HG02588 (cell line): ENCODE measurements around the gene AANAT.

Source experiments
- ATAC-seq: cut with Tn5 transposase; IDR thresholded peaks from one replicate; pipeline ENCODE4 v1.9.1; 2021; ENCODE audit warnings: mild to moderate bottlenecking, moderate library complexity; ENCODE audit not compliant: unreplicated experiment

Gene AANAT

GRCh38 chr17:76467809-76468633 lies 618 bp downstream of the AANAT start:
- no peak for ATAC-seq

GRCh38 chr17:76468634-76469010 lies 1.2 kb downstream of the AANAT start:
- ATAC-seq: no peak

- no peak for ATAC-seq
These were observed 1.9 kb downstream of the AANAT start for GRCh38 chr17:76469076-76469990.

DNA sequence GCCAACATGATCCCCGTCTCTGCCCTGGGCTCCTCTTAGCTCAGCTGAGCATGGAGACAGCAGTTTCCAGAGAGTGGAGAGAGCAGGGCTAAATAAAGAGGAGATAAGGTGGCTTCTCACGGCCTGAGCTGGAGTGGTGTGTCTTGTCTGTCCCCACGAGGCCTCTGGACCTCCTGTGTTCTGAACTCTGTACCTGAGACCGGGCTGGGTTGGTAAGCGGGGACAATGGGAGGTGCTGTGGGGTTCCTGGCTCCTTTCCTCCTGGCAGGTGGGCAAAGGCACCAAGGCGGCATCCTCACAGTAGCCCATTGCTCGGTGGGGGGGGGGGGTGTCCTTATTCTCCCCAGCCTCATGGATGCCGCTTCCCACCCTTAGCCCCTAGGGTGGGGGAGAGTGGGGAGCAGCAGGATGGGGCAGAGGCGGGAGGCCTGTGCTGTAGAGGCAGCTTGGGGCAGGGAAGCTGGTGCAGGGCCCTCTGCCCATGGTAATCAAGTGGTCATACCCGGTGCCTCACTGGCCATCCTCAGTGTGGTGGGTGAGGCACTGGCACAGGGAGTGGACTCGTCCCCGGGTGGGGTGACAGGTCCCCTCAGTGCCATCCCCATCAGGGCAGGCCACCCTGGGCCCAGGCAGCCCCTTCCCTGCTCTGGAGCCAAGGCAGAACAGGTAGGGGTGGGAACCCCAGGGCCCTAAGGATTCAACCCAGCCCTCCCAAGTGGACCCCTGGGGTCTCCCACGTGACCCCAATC lies 2.8 kb downstream of the AANAT start:
- ATAC-seq: no peak

DNA sequence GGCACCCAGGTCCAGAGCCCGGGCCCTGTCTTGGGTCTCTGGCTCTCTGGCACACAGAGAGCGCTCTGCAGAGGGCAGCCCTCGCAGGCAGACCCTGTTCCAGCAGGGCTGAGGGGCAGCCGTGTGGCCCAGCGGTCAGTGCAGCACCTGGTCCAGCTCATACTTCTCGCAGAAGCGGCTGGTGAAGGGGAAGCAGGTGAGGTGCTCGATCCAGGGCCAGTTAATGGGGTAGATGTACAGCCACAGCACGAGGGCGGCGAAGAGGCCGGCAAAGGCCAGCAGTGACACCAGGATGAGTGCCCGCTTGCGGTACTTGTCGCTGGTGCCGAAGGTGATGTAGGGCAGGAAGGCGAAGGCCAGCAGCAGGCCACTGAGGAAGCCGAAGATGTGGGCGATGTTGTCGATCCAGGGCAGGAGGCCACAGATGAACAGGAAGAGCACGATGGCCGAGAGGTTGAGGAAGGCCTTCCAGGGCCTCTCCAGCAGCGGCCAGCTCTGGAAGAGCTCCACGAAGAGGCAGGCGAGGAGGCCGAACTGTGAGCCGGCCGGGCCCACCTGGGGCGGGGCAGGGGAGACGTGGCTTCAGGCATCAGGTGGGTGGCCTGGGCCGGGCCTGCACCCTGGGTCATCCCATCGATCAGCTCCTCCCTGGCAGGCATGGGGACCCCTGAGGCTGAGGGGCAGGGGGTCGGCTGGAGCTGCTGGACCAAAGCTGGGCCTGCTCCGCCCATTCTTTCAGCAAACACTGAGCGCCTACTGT lies 4.3 kb downstream of the AANAT start:
- no peak for ATAC-seq

GRCh38 chr17:76472258-76472645 lies 4.8 kb downstream of the AANAT start:
- ATAC-seq: no peak

GRCh38 chr17:76472726-76473125 lies 5.3 kb downstream of the AANAT start:
- no peak for ATAC-seq

- ATAC-seq: no peak
These were observed 6.2 kb downstream of the AANAT start for GRCh38 chr17:76473541-76473985.

DNA sequence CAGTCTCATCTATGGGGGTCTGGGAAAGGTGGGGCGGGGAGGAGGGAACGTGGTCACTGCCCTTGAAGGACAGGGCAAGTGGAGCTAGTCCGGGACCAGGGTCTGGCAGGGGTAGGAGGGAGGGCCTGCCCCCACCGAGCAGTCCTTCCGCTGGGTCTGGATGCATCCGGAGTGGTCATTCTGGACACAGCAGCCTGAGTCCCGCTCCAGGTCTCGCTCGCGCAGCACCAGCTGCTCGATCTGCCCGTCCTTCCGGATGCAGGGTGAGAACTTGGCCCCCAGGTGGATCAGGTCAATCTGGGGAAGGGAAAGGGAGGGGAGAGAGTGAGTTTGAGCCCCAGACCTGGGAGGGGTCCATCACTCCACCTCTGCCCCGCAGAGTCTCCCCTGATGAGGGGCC lies 6.8 kb downstream of the AANAT start:
- no peak for ATAC-seq

- ATAC-seq: no peak
These were observed 7.5 kb downstream of the AANAT start for GRCh38 chr17:76474894-76475293.

- no peak for ATAC-seq
These were observed 7.9 kb downstream of the AANAT start for GRCh38 chr17:76475302-76475701.

- no peak for ATAC-seq
These were observed 9.3 kb downstream of the AANAT start for GRCh38 chr17:76476736-76477135.

- no peak for ATAC-seq
These were observed 10.2 kb downstream of the AANAT start for GRCh38 chr17:76477576-76477975.

DNA sequence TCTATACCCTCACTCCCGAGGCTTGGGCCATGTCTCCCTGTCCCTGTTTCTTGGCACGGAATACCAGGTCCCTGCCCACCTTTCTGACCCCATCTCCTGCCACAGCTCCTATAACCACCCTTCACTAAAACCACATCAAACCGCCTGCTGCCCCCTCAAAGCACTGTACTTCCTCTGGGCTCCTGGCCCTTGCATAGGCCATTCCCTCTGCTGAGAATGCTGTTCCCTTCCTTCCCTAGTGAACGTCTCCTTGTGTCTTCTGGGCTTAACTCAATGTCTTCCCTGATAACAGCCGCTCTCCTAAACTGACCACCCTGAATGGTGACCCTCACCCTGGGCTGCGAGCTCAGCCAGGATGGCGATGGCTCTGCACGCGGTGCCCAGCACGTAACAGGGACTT lies 10.7 kb downstream of the AANAT start:
- no peak for ATAC-seq

DNA sequence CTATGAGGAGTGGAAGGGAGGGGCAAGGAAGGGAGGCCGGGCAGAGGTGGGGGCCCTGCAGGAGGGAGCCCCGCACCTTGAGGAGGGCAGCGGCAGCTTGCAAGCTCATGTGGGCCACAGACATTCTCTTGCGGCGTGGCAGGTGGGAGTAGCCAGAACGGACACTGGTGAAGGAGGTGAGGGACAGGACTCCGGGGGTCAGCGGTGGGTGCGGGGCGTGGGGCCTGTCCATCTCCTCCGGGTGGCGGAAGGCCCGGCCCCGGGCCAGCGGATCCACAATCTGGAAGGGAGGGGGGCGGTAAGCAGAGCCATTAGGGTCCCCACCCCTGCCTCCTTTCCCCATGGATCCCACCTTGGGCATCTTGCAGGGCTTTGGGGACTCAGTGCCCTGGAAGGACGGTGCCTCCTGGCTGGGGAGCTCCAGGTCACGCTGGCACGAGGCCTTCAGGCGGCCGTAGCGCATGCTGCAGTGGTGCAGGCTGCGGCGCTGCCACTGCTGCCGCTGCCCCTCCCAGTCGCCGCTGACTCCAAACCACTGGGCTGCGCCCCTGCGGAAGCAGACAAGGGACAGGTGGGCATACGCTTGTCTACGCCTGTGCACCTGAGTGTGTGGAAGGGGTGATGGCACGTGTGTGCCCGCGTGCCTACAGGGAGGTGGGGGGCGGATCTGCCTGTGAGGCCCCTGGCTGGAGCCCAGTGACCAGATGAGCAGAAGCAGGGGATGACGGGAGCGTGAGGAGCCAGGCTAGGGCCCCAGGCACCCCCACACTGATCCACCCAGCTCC lies 11.5 kb downstream of the AANAT start:
- no peak for ATAC-seq

- no peak for ATAC-seq
These were observed 12.2 kb downstream of the AANAT start for GRCh38 chr17:76479515-76480060.

GRCh38 chr17:76480632-76481031 lies 13.2 kb downstream of the AANAT start:
- ATAC-seq: no peak

DNA sequence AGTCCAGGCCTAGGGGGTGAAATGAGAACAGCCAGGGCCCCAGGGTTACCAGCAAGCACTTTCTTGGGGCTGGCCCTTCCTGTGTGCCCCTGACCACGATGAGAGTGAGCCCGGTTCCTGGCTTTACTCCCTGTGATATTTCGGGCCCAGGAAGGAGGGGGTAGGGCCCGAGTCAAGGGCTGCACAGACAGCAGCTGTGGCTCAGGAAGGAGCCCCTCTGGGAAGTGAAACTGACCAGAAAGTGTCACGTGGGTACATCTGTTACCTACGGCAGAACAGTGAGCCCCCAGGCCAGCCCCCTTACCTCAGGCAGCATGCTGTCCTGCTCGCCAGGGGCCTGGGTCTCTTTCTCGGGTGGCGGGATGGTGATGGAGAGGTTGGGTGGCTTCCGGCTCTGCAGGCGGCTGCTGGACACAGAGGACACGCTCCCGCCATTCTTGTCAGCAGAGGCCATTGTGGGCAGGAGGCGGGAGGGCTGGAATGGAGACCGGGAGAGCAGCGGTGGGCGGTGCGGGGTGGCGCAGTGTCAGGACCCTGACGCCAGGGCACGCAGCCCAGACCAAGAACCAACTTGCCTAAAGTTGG lies 13.8 kb downstream of the AANAT start:
- peak; percentile 58 for ATAC-seq

DNA sequence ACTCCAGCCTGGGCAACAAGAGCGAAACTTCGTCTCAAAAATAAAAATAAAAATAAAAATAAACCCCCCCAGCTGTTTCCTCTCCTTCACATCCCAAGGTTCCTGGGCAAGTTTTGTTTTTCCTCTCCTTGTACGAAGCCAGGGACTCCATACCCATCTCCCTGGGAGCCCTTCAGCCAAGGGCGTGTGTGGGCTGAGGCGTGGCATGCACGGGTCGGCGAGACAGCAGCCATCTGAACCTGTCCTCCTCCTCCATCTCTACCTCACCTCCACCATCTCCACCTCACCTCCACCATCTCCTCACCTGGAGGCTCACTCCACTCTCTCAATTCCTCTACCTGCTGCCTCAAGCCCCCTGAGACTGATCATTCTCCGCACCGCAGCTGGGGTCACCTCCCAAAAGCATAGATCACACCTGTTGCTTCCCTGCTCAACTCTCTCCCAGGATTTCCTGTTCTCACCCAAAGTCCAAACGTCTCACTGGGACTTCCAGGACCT lies 16.9 kb downstream of the AANAT start:
- no peak for ATAC-seq
